ENCODE data around the gene BCL2.

The BCL2 gene

GRCh38 chr18:63309422-63309821, 10.1 kb downstream of the BCL2 start:
- no peak for DNase-seq (ENCODE audit: low spot score)

- DNase-seq (ENCODE audit: low spot score): no peak
These were observed 11.9 kb downstream of the BCL2 start for GRCh38 chr18:63307551-63308200.

- no peak for DNase-seq (ENCODE audit: low spot score)
These were observed 12.6 kb downstream of the BCL2 start for GRCh38 chr18:63306819-63307550.

- no peak for DNase-seq (ENCODE audit: low spot score)
These were observed 13.3 kb downstream of the BCL2 start for GRCh38 chr18:63306249-63306648.

GRCh38 chr18:63303547-63303946, 16.0 kb downstream of the BCL2 start:
- no peak for DNase-seq (ENCODE audit: low spot score)

- DNase-seq (ENCODE audit: low spot score): no peak
These were observed 16.7 kb downstream of the BCL2 start for GRCh38 chr18:63302636-63303405.

- no peak for DNase-seq (ENCODE audit: low spot score)
These were observed 17.3 kb downstream of the BCL2 start for GRCh38 chr18:63302220-63302619.

GRCh38 chr18:63301434-63301833, 18.1 kb downstream of the BCL2 start:
- DNase-seq (ENCODE audit: low spot score): no peak

- DNase-seq (ENCODE audit: low spot score): no peak
These were observed 19.5 kb downstream of the BCL2 start for GRCh38 chr18:63299837-63300745.

GRCh38 chr18:63298400-63299365, 20.9 kb downstream of the BCL2 start:
- no peak for DNase-seq (ENCODE audit: low spot score)

GRCh38 chr18:63297687-63298399, 21.7 kb downstream of the BCL2 start:
- DNase-seq (ENCODE audit: low spot score): no peak

GRCh38 chr18:63293935-63294334, 25.6 kb downstream of the BCL2 start:
- no peak for DNase-seq (ENCODE audit: low spot score)

- DNase-seq (ENCODE audit: low spot score): no peak
These were observed 26.5 kb downstream of the BCL2 start for GRCh38 chr18:63292831-63293683.

GRCh38 chr18:63291278-63291677, 28.3 kb downstream of the BCL2 start:
- no peak for DNase-seq (ENCODE audit: low spot score)

GRCh38 chr18:63290821-63291200, 28.8 kb downstream of the BCL2 start:
- no peak for DNase-seq (ENCODE audit: low spot score)

- DNase-seq (ENCODE audit: low spot score): no peak
These were observed 29.3 kb downstream of the BCL2 start for GRCh38 chr18:63290166-63290820.

GRCh38 chr18:63288311-63288710, 31.3 kb downstream of the BCL2 start:
- DNase-seq (ENCODE audit: low spot score): no peak

- no peak for DNase-seq (ENCODE audit: low spot score)
These were observed 31.8 kb downstream of the BCL2 start for GRCh38 chr18:63287691-63288220.

Measured in left forelimb (tissue), 1 donor.